ENCODE results near the gene SCGB1A1. TPM values are rescaled to one million over a fixed set of nuclear protein-coding genes. Genes with fewer than 3 reads are reported as not detected.

Gene SCGB1A1
- total RNA-seq, 1 experiment from 2014 or later, result not detected

- no peak for DNase-seq
- intact Hi-C loops (cut with micrococcal nuclease; ENCODE audit: unreplicated experiment), result no loop called here
- H3K9me3 Mint-ChIP-seq (ENCODE audit: low read depth, unreplicated experiment), result no peaks in the 10 kb centered on the region
- BruUV-seq (replicated peaks), result no TSS peak
- no peak overlapping the region for H3K27ac Mint-ChIP-seq (ENCODE audit: unreplicated experiment)
- CTCF ChIA-PET, result no interaction called here
- H3K27me3 Mint-ChIP-seq (ENCODE audit: unreplicated experiment), result no peaks in the 10 kb centered on the region
- H3K4me1 Mint-ChIP-seq (ENCODE audit: low read depth, unreplicated experiment), result peaks cover 1% of the 10 kb centered on the region
- no peak overlapping the region for H3K4me3 Mint-ChIP-seq (ENCODE audit: low read depth, unreplicated experiment)
- TF ChIP-seq CTCF (IDR thresholded peaks at IDR 0.05; ENCODE audit: unreplicated experiment), result no peak
- H3K36me3 Mint-ChIP-seq (ENCODE audit: insufficient read depth, unreplicated experiment), result peaks cover 4% of the 10 kb centered on the region
Measured at GRCh38 chr11:62387381-62387780, 31.5 kb upstream of the SCGB1A1 start.

- H3K9me3 Mint-ChIP-seq (ENCODE audit: low read depth, unreplicated experiment), result no peaks in the 10 kb centered on the region
- no peak for DNase-seq
- intact Hi-C loops (cut with micrococcal nuclease; ENCODE audit: unreplicated experiment), result no loop called here
- H3K36me3 Mint-ChIP-seq (ENCODE audit: insufficient read depth, unreplicated experiment), result peaks cover 4% of the 10 kb centered on the region
- CTCF ChIA-PET, result no interaction called here
- no TSS peak for BruUV-seq (replicated peaks)
- no peaks in the 10 kb centered on the region for H3K4me1 Mint-ChIP-seq (ENCODE audit: low read depth, unreplicated experiment)
- no peak overlapping the region for H3K27ac Mint-ChIP-seq (ENCODE audit: unreplicated experiment)
- TF ChIP-seq CTCF (IDR thresholded peaks at IDR 0.05; ENCODE audit: unreplicated experiment), result no peak
- H3K27me3 Mint-ChIP-seq (ENCODE audit: unreplicated experiment), result no peaks in the 10 kb centered on the region
- H3K4me3 Mint-ChIP-seq (ENCODE audit: low read depth, unreplicated experiment), result no peak overlapping the region
Measured at GRCh38 chr11:62388999-62389398, 29.8 kb upstream of the SCGB1A1 start.

- Mint-ChIP-seq H3K4me1 (ENCODE audit: low read depth, unreplicated experiment) (no peaks in the 10 kb centered on the region), H3K9me3 (ENCODE audit: low read depth, unreplicated experiment) (no peaks in the 10 kb centered on the region), H3K36me3 (ENCODE audit: insufficient read depth, unreplicated experiment) (peaks cover 3% of the 10 kb centered on the region), H3K4me3 (ENCODE audit: low read depth, unreplicated experiment) (no peak overlapping the region), H3K27ac (ENCODE audit: unreplicated experiment) (no peak overlapping the region), H3K27me3 (ENCODE audit: unreplicated experiment) (no peaks in the 10 kb centered on the region)
- BruUV-seq (replicated peaks), result no TSS peak
- no peak for DNase-seq
- TF ChIP-seq CTCF (IDR thresholded peaks at IDR 0.05; ENCODE audit: unreplicated experiment), result no peak
- CTCF ChIA-PET, result no interaction called here
- intact Hi-C loops (cut with micrococcal nuclease; ENCODE audit: unreplicated experiment), result loop anchor here (5.0 kb wide), 2 partner anchors 42 to 152 kb away; no protein-coding TSS in a partner anchor
Measured at GRCh38 chr11:62390237-62390636, 28.6 kb upstream of the SCGB1A1 start.

- TF ChIP-seq CTCF (IDR thresholded peaks at IDR 0.05; ENCODE audit: unreplicated experiment), result no peak
- H3K9me3 Mint-ChIP-seq (ENCODE audit: low read depth, unreplicated experiment), result no peaks in the 10 kb centered on the region
- CTCF ChIA-PET, result no interaction called here
- no peak overlapping the region for H3K27ac Mint-ChIP-seq (ENCODE audit: unreplicated experiment)
- H3K36me3 Mint-ChIP-seq (ENCODE audit: insufficient read depth, unreplicated experiment), result no peaks in the 10 kb centered on the region
- no TSS peak for BruUV-seq (replicated peaks)
- no peak for DNase-seq
- no peaks in the 10 kb centered on the region for H3K4me1 Mint-ChIP-seq (ENCODE audit: low read depth, unreplicated experiment)
- H3K4me3 Mint-ChIP-seq (ENCODE audit: low read depth, unreplicated experiment), result no peak overlapping the region
- intact Hi-C loops (cut with micrococcal nuclease; ENCODE audit: unreplicated experiment), result loop anchor here (5.0 kb wide), 2 partner anchors 42 to 152 kb away; no protein-coding TSS in a partner anchor
- H3K27me3 Mint-ChIP-seq (ENCODE audit: unreplicated experiment), result no peaks in the 10 kb centered on the region
Measured at GRCh38 chr11:62390722-62391121, 28.1 kb upstream of the SCGB1A1 start.

All from Calu3 (cell line).